Measurements from ENCODE around the gene PIK3R6.

Gene PIK3R6

DNA sequence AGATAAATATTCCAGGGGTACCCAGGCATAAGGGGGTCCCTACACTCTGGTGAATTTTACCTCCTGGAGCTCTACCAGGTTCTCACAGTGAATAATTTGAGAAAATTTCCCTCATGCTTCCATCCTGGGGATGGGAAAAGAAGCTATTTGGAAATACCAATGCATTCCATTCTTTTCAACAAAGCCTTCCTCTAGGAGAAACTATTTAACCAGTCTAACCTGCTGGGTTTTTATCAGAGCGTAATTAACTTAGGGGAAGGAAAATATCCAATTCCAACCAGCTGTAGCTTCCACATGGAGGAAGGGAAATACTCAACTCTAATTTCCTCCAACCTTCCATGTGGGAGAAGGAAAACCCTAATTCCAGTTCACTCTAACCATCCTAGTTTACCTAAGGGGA lies 85.3 kb downstream of the PIK3R6 start:
- DNase-seq (ENCODE audit: low read depth) = no peak
- H3K4me3 ChIP-seq (ENCODE audit: low read depth, low read length) = no peak overlapping the region

DNA sequence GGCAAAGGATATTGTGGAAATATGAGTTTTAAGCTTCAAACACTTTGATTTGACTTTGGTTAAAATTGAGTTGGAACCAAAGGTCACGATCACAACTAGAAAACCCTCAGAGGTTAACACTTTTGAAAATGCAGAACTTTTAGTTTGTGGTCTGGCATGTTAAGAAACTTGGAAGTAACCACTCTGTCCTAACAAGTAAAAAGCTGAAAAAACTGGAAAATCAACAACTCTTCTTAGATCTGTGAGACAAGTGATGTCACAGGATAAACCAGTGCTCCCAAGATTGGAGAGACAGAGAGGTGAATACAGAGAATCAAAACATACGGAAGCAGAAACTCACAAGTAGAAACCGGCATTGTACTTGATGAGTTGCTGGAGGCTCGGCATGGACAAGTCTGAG lies 85.7 kb downstream of the PIK3R6 start:
- DNase-seq (ENCODE audit: low read depth) = no peak
- H3K4me3 ChIP-seq (ENCODE audit: low read depth, low read length) = no peak overlapping the region

DNA sequence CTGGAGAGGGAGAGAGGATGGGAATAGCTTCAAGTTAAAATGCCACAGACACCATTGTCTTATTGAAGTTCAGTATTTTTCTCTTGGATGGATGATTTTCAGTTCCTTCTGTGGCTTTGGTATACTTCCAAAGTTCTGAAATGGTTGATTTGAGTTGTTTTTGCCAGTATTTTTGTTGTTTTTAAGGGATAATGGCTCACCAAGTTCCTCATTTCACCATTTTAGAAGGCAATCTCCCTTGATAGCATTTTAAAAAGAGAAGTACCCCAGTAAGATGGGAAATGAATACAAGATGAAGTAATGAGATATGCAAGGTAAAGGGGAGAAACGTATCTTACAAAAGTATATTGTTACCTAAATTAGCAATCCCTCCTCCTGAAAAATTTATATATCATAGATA lies 90.6 kb downstream of the PIK3R6 start:
- DNase-seq (ENCODE audit: low read depth) = no peak
- no peak overlapping the region for H3K4me3 ChIP-seq (ENCODE audit: low read depth, low read length)

DNA sequence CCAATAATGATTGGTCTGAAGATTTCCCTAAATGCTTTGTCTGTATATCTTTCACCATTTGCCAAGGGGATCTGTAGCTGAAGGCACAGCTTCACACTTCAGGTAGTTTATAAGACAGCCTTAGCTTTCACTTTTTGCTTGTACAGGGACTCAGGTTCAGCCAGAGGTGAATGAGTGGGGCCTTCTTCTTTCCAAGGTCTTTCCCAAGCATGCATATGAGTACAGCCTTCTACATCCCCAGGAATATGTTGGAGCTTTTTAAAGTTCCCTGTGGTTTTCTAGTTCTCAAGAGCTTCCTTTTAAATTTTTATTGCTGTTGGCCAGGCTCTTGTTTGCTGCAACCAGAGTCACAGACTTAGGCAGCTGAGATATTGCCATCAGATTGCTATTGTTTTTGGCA lies 91.2 kb downstream of the PIK3R6 start:
- DNase-seq (ENCODE audit: low read depth) = no peak
- H3K4me3 ChIP-seq (ENCODE audit: low read depth, low read length) = no peak overlapping the region

DNA sequence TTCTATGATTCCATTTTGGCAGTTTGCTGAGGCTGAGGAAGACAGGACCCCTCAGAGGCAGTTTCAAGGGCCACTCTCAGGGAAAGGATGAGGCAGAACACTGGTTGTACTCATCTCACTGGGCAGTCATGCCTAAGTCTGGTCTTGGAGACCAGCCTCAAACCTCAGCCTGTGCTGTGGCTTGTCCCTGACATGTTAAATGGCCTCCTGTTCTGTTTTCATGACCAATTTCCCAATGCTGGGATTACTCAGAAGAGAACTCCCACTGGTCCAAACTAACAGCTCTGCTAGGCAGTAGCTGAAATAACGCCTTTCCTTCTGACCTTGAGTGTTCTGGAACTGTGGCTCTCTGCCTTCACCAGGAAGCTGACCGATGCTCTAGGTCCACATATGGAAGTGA lies 100.7 kb downstream of the PIK3R6 start:
- no peak overlapping the region for H3K4me3 ChIP-seq (ENCODE audit: low read depth, low read length)
- no peak for DNase-seq (ENCODE audit: low read depth)

DNA sequence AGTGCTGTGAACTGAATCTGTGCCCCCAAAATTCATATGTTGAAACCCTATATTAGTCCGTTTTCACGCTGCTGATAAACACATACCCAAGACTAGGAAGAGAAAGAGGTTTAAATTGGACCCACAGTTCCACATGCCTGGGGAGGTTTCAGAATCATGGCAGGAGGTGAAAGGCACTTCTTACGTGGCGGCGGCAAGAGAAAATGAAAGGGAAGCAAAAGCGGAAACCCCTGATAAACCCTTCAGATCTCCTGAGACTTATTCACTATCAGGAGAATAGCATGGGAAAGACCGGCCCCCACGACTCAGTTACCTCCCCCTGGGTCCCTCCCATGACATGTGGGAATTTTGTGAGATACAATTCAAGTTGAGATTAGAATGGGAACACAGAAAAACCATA lies 105.5 kb downstream of the PIK3R6 start:
- no peak for DNase-seq (ENCODE audit: low read depth)
- no peak overlapping the region for H3K4me3 ChIP-seq (ENCODE audit: low read depth, low read length)

DNA sequence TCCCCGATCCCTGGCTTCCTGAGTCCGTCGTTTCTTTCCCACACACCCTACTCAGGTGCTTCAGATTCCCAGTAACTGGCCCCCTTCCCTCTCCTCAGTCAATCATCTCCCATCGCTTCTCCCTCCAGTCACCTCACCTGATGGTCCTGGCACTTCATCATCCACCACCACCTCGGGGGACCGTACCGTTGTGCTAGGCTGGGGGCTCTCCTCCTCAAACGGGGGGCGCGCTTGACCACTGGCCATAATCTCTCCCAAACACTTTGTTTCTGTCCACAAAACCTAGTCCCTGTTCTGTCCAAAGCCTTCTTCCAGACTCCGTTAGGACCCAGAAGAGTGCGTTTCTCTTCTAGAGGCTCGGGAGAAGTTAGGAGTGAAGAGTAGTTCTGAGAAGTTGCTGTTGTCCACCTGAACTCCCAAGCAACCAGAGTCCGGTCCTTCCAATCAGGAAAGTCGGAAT lies 109.3 kb downstream of the PIK3R6 start, which contains the start of gene SPDYE4:
Gene SPDYE4, minus strand, starts transcription at position 410 of the 460 bp plus-strand sequence. Its CDS starts 164 bp downstream, at position 246.
- DNase-seq (ENCODE audit: low read depth) = no peak

DNA sequence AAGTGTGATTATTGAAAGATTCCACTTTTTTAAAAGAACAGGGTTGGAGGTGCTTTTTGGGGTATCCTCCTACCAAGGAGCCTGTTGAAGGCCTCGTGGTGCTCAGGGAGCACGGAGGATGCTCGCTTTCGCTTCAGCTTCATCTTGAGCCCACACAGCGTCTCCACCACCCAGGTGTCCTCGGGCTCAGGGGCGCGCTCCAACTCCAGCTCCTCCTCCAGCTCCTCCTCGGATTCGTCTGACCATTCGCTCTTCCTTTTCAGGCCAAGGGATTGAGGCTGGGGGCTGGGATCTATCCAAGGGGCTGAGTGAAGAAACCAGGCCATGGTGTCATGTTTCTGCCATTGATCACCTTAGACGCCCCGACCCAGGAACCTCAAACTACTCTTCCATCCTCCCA lies 110.3 kb downstream of the PIK3R6 start:
- no peak for DNase-seq (ENCODE audit: low read depth)

More for the DNA sequence above, 109.3 kb downstream of the PIK3R6 start, which contains the start of gene SPDYE4:
- no peak within 1 kb of the TSS for H3K4me3 ChIP-seq (ENCODE audit: low read depth, low read length)

DNA sequence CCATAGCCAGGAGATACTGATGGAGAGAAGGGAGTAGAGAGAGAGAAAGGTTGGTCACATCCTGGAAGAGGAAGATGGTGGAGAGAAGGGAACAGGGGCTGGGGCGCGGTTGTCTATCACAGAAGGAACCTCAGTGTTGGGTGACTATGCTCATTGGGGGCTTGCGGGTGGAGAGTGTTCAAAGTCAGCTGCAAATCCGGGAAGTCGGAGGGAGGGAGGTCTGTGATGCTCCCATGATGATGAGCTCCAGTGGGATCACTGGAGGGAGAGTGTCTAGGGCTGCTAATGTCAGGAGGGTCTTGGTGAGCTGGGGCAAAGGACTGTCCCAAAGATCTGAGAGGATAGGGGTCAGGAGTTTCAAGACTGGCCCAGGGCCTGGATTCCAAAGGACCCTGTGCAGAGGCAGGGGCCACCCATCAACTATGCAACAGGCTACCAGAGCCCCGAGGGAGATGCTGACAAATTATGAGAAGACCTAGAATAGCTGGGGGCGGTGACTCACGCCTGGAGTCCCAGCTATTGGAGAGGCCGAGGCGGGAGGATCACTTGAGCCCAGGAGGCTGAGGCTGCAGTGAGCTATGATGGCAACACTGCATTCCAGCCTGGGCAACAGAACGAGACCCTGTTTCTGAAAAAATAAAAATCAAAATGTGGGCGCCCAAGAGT lies 111.8 kb downstream of the PIK3R6 start:
- no peak overlapping the region for H3K4me3 ChIP-seq (ENCODE audit: low read depth, low read length)
- DNase-seq (ENCODE audit: low read depth) = no peak

More for the DNA sequence above, 110.3 kb downstream of the PIK3R6 start:
- H3K4me3 ChIP-seq (ENCODE audit: low read depth, low read length) = no peak overlapping the region

DNA sequence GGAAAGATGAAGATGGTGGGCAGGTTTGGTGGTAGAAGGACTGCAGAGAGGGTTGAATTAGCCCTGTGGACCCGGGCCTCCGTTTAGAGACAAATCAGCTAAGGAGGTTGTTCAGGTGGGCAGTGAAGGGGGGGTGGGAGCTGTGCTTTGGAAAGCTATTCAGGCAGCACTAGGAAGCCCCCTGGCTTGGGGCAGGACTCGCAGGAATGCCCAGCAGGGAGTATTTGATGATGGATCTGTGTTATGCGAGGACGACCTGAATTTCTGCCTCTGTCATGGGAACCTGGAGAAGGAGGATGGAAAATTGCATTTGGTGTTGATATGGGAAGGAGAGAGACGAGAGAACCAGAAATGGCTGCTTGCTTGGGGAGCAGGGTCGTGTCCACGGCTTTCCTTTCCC lies 112.6 kb downstream of the PIK3R6 start:
- no peak for DNase-seq (ENCODE audit: low read depth)
- H3K4me3 ChIP-seq (ENCODE audit: low read depth, low read length) = no peak overlapping the region

DNA sequence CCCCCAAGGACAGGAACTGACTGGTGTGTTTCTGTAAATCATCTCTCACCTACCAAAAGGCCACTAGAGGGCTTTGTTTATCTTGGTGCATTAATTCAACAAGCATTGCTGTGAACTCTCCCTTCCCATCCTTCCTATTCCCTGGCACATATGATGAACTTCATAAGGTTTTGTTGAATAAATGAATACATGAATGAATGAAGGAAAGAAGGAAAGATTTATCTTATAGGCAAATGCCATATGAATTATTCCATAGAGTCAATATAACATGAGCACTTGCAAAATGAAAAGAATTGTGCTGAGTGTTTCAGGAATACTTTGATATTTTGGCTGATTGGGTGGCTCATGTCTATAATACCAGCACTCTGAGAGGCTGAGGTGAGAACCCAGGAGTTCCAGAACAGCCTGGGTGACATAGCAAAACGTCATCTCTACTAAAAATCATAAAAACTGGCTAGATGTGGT lies 113.5 kb downstream of the PIK3R6 start:
- peak; percentile 0 for DNase-seq (ENCODE audit: low read depth)
- H3K4me3 ChIP-seq (ENCODE audit: low read depth, low read length) = no peak overlapping the region

DNA sequence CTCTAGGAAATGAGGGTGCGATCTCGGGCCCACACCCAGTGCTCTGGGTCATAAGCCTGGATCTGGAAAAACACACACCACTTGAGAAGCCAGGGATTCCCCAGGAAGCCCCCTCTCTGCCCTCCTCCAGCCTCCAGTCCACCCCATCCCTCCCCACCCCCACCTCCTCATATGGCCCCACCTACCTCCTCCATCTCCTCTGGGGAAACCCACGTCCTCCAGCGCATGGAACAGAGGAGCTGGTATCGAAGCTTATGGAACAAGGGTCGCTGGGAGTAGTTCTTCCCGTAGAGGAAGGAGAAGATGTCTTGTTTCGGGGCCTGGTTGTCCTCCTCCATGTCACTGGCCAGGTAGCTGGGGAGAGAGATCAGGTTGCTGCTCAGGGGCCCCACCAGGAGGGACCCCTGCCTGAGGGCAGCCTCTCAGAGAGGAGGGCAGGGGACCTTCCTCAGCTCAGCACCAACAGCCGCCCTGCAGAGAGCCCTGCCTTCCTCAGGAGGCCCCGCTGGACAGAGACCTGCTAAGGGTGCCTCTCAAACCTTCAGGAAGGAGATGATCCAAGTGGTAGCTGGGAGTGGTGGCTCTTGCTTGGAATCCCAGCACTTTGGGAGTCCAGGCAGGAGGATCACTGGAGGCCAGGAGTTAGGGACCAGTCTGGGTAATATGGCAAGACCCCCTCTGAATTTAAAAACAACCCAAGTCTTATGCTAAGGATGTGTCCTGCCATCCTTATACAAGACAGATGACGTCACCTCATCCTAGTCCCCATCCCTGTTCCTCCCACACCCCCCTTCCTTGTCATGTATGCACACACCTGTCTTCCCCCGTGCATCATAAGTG lies 114.1 kb downstream of the PIK3R6 start:
- DNase-seq (ENCODE audit: low read depth) = no peak
- no peak overlapping the region for H3K4me3 ChIP-seq (ENCODE audit: low read depth, low read length)

All from skeletal muscle cell (primary cell).